PC-3 (cell line): ENCODE measurements around the gene PLXNB3. TPM values are rescaled to one million over a fixed set of nuclear protein-coding genes. Genes with fewer than 3 reads are reported as not detected.

Experiments
- ATAC-seq: fragments of 200-7000 bp; cut with Tn5 transposase; 2 replicates; pipeline ENCODE4 v1.9.1; 2020; ENCODE audit warnings: mild to moderate bottlenecking, moderate library complexity
- BruUV-seq: library from RNA; stranded (reverse); fragments of 400-500 nt; replicated peaks from 2 replicates; lab custom pipeline; 2021; lab: Mats Ljungman, UMichigan
- CTCF ChIA-PET: fragments of 300-600 bp; sonication (Branson Sonifier 250); formaldehyde crosslinking; loops from one replicate; lab custom pipeline; 2022; ENCODE audit warnings: antibody characterized with exemption; lab: Charles Lee
- POLR2A ChIA-PET: fragments of 300-600 bp; sonication (Branson Sonifier 250); formaldehyde crosslinking; loops from one replicate; lab custom pipeline; 2022; ENCODE audit warnings: antibody characterized with exemption; ENCODE audit not compliant: unreplicated experiment; lab: Charles Lee
- DNase-seq: peaks from one replicate; pipeline ENCODE4 v3.0.0-alpha.2; 2015
- H2AFZ ChIP-seq: fragments of 300-600 bp; sonication (generic); 2 replicates; pipeline ENCODE4 v1.6.0; 2016; ENCODE audit warnings: antibody characterized with exemption, low read length
- H3F3A ChIP-seq: fragments of 300-600 bp; sonication (generic); one replicate; pipeline ENCODE4 v1.6.0; 2017; ENCODE audit warnings: antibody characterized with exemption, low read length, control low read depth, mild to moderate bottlenecking; ENCODE audit not compliant: unreplicated experiment
- H3K27ac ChIP-seq: fragments of 300-600 bp; sonication (generic); 2 replicates; pipeline ENCODE4 v1.5.1; 2016; ENCODE audit warnings: mild to moderate bottlenecking, low read length
- H3K27me3 ChIP-seq: fragments of 300-600 bp; sonication (generic); 2 replicates; pipeline ENCODE4 v1.6.1; 2016; ENCODE audit warnings: low read length, mixed read lengths
- H3K36me3 ChIP-seq: fragments of 300-600 bp; sonication (generic); 2 replicates; pipeline ENCODE4 v1.6.1; 2016; ENCODE audit warnings: low read depth, mixed run types, low read length, mixed read lengths
- H3K4me1 ChIP-seq: fragments of 300-600 bp; sonication (generic); 2 replicates; pipeline ENCODE4 v1.5.1; 2016; ENCODE audit warnings: low read length; ENCODE audit not compliant: insufficient read depth
- H3K4me2 ChIP-seq: fragments of 300-600 bp; sonication (generic); 2 replicates; pipeline ENCODE4 v1.6.0; 2016; ENCODE audit warnings: low read length
- H3K4me3 ChIP-seq: fragments of 300-600 bp; sonication (generic); 2 replicates; pipeline ENCODE4 v1.5.1; 2016; ENCODE audit warnings: mild to moderate bottlenecking, low read length, mixed read lengths
- H3K79me2 ChIP-seq: fragments of 300-600 bp; sonication (generic); 2 replicates; pipeline ENCODE4 v1.6.1; 2017; ENCODE audit warnings: low read length, mixed read lengths
- H3K9ac ChIP-seq: fragments of 300-600 bp; sonication (generic); 2 replicates; pipeline ENCODE4 v1.6.0; 2016; ENCODE audit warnings: mild to moderate bottlenecking, low read length
- H3K9me2 ChIP-seq: fragments of 300-600 bp; sonication (generic); replicated peaks from 2 replicates; pipeline ENCODE4 v1.6.1; 2016; ENCODE audit warnings: mixed run types, low read length, mixed read lengths
- H3K9me3 ChIP-seq: fragments of 300-600 bp; sonication (generic); 2 replicates; pipeline ENCODE4 v1.6.1; 2016; ENCODE audit warnings: low read length, mixed read lengths
- H4K20me1 ChIP-seq: fragments of 300-600 bp; sonication (generic); 2 replicates; pipeline ENCODE4 v1.6.1; 2016; ENCODE audit warnings: low read length, mixed read lengths
- EZH2 ChIP-seq: fragments of 300-600 bp; sonication (generic); IDR thresholded peaks from one replicate; pipeline ENCODE4 v1.6.1; 2017; ENCODE audit warnings: antibody characterized with exemption, mild to moderate bottlenecking, low read length; ENCODE audit not compliant: unreplicated experiment
- EZH2phosphoT487 ChIP-seq: fragments of 300-600 bp; sonication (generic); IDR thresholded peaks from 2 replicates; pipeline ENCODE4 v1.6.1; 2018; ENCODE audit warnings: mild to moderate bottlenecking, antibody characterized with exemption, low read length, borderline replicate concordance
- intact Hi-C: fragments of 100-400 bp; cut with micrococcal nuclease; formaldehyde crosslinking; loops from 2 replicates; pipeline ENCODE4 v1.9.0; 2023
- total RNA-seq: library from RNA; depleted of rRNA; stranded (reverse); fragments of >200 nt; gene quantifications from 2 replicates; pipeline ENCODE4 v1.2.3, GENCODE V29; 2014
- TF ChIP-seq, protein P1 (sequence below): fragments of 300-600 bp; sonication (generic); conservative IDR thresholded peaks from 2 replicates; pipeline ENCODE4 v1.5.1; 2017; ENCODE audit warnings: antibody characterized with exemption, low read depth, mild to moderate bottlenecking, low read length

The PLXNB3 gene
- total RNA-seq, 1 experiment from 2014 or later: 27.3 TPM

- H3K4me3 ChIP-seq: peak overlapping the region; percentile 90
- H3K4me1 ChIP-seq: peaks cover 21% of the 10 kb centered on the region
- peaks cover 61% of the 10 kb centered on the region for H3K79me2 ChIP-seq
- H3K27me3 ChIP-seq: no peaks in the 10 kb centered on the region
- TF ChIP-seq EZH2 (no peak), EZH2phosphoT487 (no peak)
- TF ChIP-seq, protein P1, sequence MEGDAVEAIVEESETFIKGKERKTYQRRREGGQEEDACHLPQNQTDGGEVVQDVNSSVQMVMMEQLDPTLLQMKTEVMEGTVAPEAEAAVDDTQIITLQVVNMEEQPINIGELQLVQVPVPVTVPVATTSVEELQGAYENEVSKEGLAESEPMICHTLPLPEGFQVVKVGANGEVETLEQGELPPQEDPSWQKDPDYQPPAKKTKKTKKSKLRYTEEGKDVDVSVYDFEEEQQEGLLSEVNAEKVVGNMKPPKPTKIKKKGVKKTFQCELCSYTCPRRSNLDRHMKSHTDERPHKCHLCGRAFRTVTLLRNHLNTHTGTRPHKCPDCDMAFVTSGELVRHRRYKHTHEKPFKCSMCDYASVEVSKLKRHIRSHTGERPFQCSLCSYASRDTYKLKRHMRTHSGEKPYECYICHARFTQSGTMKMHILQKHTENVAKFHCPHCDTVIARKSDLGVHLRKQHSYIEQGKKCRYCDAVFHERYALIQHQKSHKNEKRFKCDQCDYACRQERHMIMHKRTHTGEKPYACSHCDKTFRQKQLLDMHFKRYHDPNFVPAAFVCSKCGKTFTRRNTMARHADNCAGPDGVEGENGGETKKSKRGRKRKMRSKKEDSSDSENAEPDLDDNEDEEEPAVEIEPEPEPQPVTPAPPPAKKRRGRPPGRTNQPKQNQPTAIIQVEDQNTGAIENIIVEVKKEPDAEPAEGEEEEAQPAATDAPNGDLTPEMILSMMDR: no peak
- H3K4me2 ChIP-seq: peak overlapping the region; percentile 98
- H3F3A ChIP-seq: no peaks in the 10 kb centered on the region
- peak overlapping the region; percentile 98 for H3K9ac ChIP-seq
- no peaks in the 10 kb centered on the region for H3K9me3 ChIP-seq
- no peaks in the 10 kb centered on the region; the same call in 1 of the 2 replicates for H4K20me1 ChIP-seq
- peak overlapping the region; percentile 82 for H2AFZ ChIP-seq
- CTCF ChIA-PET: no interaction called here
- DNase-seq (no peak), ATAC-seq (no peak)
- H3K36me3 ChIP-seq: peaks cover 8% of the 10 kb centered on the region; the same call in 1 of the 2 replicates
- peak overlapping the region; percentile 78; the same call in 1 of the 2 replicates for H3K27ac ChIP-seq
- BruUV-seq: TSS peak; percentile 55
- intact Hi-C loops: no loop called here
- no peaks in the 10 kb centered on the region for H3K9me2 ChIP-seq
- POLR2A ChIA-PET: no interaction called here
Measured at GRCh38 chrX:153793291-153793690, 29.2 kb downstream of the PLXNB3 start.

- peak within 1 kb of the TSS; percentile 78 for H3K27ac ChIP-seq
- ChIA-PET CTCF (interaction anchor here (0.6 kb wide), 1 partner anchor 15 kb away, joined by 3 read pairs; no protein-coding TSS in a partner anchor), POLR2A (no interaction called here)
- intact Hi-C loops: loop anchor here (2.0 kb wide), 1 partner anchor 29 kb away; the partner anchor contains the start of gene PLXNB3
- ATAC-seq: peak; percentile 87
- TF ChIP-seq EZH2phosphoT487: no peak
- TF ChIP-seq EZH2: no peak
- TF ChIP-seq, protein P1: no peak
- H3K4me1 ChIP-seq: peaks cover 21% of the 10 kb centered on the region
- H3K4me3 ChIP-seq: peak within 1 kb of the TSS; percentile 90
- H3F3A ChIP-seq: no peaks in the 10 kb centered on the region
- DNase-seq: peak; percentile 94
- no peaks in the 10 kb centered on the region for H4K20me1 ChIP-seq
- H2AFZ ChIP-seq: peak within 1 kb of the TSS; percentile 82
- peaks cover 8% of the 10 kb centered on the region; the same call in 1 of the 2 replicates for H3K36me3 ChIP-seq
- H3K27me3 ChIP-seq: no peaks in the 10 kb centered on the region
- BruUV-seq: no TSS peak
- H3K9me3 ChIP-seq: no peaks in the 10 kb centered on the region
- H3K4me2 ChIP-seq: peak within 1 kb of the TSS; percentile 98
- H3K9ac ChIP-seq: peak within 1 kb of the TSS; percentile 98
- no peaks in the 10 kb centered on the region for H3K9me2 ChIP-seq
- H3K79me2 ChIP-seq: peaks cover 61% of the 10 kb centered on the region
Measured at GRCh38 chrX:153794018-153794896, 30.2 kb downstream of the PLXNB3 start, which contains the start of the genes IDH3G and SSR4. Gene IDH3G (minus strand): TSS chrX:153794375. CDS start chrX:153794326, 49 bp downstream. Gene SSR4 (plus strand): TSS chrX:153794668. CDS start chrX:153794688, 20 bp downstream.
